GM19351 (cell line): ENCODE measurements around the gene XPNPEP2.

Experiments
- ATAC-seq: cut with Tn5 transposase; IDR thresholded peaks from one replicate; pipeline ENCODE4 v1.9.1; 2021; ENCODE audit warnings: mild to moderate bottlenecking, moderate library complexity; ENCODE audit not compliant: unreplicated experiment

The XPNPEP2 gene

DNA sequence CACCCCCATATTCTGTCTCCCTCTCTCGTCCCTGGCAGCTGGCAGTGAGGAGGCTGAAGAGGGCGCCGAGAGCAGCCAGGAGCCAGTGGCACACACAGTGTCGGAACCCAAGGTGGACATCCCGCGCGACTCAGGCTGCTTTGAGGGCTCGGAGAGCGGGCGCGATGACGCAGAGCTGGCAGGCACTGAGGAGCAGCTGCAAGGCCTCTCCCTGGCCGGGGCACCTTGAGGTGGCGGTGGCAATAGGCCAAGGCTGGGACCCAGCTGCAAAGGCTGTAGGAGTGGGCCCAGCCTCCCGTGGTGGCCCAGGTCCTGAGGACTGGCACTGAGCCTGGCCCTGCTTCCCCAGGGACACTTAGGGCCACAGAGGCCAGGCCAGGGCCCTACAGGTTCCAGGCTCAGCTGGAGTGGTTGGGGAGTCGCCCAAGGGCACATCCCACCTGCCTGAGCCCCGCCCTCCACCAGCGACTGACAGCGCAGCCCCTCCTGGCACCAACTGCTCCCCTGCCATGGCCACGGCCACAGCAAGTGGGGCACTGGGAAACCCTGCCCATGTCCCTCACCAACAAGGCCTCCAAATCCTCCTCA, 54.9 kb downstream of the XPNPEP2 start:
- ATAC-seq = no peak

DNA sequence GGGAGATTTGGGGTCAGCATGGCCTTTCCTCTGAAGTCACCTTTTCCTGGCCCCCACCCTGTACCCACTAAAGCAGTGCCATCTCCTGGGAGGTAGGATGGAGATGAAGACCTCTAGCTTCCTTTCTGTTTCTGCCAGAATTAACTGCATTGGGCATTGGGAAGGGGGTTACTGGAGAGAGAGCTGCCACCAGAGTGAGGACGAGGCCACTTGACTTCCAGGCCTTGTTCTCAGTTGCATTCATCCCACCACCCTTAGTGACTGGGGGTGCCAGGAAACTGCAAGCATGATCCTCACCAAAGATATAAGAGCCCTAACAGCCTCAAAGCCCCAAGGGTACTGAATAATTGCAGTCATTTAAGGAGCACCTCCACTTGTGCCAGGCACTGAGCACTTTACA, 56.8 kb downstream of the XPNPEP2 start:
- ATAC-seq = no peak

DNA sequence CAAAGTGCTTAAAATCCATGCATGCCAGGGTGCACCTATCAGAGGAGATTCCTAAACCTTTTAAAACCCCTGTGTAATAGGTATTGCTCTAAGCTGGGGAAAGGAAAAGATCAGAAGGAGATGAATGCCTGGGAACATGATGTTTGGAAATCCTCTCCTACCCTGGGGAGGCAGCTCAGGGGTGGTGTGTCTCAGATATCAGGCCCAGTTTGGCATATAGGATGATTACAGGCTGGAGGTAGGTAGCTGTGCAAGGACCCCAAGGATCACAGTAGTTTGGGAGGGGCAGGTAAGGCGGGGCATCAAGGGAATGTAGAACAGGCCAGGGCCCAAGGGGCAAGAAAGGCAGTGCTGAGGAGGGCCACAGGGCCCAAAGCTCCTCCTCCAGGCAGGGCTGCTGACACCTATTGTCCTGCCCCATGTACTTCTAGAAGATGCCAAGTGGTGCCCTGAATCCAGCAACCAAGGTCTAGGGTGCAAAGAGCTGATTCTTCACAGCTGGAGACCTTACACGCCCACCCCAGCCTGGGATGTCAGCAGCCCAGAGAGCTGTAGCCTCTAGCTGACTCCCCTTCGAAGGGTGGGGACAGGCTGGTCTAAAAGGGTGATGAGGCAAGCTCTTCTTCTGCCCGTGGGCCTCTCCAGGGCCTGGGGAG, 58.6 kb downstream of the XPNPEP2 start:
- no peak for ATAC-seq

DNA sequence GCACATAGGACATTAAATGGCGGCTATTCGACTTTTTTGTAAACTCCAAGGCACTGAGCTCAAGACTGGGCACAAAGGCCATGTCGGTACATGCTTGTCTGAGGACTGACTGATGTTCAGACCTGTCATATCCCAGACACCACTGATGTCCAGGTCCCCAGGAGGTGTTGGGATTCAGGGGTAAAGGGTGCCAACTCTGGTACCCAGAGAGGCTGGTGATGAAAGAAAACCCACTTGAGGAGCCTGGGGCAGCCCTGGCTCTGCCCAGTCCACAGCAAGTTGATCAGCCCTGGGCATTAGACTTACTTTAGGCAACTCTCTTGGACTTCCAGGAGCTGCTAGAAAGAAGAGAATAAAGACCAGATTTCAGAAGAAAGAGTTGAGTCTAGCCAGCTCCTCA, 59.7 kb downstream of the XPNPEP2 start:
- no peak for ATAC-seq

DNA sequence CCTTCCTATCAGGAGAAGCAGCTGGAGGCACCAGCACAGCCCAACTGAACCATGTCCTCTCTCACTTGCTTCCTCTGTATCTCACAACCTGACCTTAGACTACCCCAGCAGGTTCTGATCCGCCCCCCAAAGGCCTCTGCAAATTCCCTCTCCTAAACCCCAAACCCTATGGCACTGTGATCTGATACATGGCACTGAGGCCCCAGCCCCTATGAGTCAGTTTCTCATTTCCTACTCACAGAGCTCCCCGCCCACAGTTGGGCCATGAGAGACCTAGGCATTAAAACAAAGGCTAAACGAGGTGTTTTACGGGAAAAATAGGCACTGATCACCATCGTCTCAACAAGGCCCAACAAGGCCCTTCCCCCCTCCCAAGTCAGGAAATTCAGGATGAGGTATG, 60.1 kb downstream of the XPNPEP2 start:
- no peak for ATAC-seq

DNA sequence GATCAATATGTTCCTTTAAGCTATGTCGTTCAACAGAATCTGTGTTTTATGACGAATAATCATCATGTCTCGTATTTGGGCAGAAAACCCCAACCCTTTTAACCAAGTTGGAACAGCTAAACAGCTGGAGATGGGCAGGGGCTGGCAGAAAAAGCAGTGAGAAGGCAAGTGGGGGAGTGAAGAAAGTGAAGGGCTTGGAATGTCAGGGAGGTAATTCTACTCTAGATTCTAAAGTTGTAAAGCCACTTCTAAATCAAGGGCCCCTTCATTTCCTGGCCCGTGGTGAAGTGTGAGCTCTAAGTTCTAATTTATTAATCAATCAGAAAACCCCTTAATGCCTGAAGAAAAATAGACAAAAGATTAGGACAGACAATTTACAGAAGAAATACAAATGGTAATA, 61.4 kb downstream of the XPNPEP2 start:
- no peak for ATAC-seq

DNA sequence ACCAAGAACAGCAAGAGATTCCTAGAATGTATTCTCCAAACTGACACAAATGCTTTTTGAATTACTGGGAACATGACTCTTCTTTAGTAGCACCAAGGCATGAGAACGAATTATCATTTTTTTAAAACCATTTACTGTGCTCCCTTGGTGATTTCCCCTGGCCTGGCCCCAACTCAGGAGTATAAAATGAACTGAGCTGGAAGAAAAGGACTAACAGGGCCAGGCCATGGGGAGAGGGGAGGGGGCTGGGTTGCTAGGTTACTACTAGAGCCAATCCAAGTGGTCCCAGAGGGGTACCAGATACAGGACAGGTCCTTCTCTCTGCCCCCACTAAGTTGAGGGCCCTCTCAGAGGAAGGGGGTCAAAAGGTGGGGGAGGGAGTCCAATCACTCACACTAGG, 64.1 kb downstream of the XPNPEP2 start:
- no peak for ATAC-seq

DNA sequence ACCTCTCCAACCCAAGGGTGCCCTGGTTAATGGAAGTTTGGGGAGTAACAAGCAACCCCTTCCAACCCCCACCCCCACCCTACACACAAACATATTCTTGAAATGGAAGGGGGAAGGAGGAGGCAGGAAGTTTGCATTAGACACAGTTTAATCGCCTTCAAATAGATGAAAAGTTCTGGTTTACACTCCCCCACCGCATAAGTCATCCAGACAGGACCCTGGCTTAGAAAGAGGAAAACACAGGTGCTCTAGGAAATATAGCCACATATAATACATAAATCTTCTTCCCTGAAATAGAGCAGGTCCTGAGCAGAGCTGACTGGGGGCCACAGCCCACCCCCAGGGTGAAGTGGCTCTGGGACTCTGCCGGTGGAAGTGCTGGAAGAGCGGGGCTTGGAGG, 66.0 kb downstream of the XPNPEP2 start:
- no peak for ATAC-seq

DNA sequence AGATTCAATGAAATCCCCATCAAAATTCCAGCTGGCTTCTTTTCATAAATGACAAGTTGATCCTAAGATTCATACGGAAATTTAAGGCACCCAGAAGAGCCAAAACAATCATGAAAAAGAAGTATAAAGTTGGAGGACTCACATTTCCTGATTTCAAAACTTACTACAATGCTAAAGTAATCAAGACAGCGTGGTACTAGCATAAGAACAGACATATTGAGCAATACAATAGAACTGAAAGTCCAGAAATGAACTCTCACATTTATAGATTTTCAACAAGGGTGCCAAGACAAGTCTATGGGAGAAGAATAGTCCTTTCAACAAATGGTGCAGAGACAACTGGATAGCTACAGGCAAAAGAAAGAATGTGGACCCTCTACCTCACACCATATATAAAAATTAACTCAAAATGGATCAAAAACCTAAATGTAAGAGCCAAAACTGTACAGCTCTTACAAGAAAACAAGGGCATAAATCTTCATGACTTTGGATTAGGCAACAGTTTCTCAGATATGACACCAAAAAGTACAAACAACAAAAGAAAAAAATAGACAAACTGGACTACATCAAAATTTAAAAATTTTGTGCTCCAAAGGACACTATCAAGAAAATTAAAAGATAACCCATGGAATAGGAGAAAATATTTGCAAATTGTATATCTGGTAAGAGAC, 69.5 kb downstream of the XPNPEP2 start:
- ATAC-seq = no peak

DNA sequence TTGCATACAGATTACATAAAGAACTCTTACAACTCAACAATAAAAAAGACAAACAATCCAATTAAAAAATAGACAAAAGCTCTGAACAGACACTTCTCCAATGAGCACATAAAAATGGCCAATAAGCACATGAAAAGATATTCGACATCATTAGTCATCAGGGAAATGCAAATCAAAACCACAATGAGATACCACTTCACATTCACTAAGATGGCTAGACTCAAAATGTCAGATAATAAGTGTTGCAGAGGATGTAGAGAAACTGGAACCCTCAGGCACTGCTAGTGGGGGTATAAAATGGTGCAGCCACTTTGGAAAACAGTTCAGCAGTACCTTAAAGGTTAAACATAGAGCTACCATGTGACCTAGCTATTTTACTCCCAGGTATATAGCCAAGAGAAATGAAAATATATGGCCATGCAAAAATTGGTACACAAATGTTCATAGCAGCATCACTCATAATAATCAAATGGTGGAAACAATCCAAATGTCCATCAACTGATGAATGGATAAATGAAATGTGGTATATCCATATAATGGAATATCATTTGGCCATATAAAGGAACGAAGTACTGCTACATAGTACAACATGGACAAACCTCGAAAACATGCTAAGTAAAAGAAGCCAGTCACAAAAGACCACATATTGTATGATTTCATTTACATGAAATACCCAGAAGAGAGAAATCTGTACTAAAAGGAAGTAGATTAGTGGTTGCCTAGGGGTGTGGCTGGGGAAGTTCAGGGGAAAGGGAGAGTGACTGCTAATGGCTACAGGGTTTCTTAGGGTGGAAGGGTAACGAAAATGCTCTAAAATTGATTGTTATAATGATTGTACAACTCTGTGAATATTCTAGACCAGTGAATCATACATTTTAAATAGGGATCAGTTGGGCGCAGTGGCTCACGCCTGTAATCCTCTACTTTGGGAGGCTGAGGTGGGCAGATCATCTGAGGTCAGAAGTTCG, 70.3 kb downstream of the XPNPEP2 start:
- ATAC-seq = no peak

DNA sequence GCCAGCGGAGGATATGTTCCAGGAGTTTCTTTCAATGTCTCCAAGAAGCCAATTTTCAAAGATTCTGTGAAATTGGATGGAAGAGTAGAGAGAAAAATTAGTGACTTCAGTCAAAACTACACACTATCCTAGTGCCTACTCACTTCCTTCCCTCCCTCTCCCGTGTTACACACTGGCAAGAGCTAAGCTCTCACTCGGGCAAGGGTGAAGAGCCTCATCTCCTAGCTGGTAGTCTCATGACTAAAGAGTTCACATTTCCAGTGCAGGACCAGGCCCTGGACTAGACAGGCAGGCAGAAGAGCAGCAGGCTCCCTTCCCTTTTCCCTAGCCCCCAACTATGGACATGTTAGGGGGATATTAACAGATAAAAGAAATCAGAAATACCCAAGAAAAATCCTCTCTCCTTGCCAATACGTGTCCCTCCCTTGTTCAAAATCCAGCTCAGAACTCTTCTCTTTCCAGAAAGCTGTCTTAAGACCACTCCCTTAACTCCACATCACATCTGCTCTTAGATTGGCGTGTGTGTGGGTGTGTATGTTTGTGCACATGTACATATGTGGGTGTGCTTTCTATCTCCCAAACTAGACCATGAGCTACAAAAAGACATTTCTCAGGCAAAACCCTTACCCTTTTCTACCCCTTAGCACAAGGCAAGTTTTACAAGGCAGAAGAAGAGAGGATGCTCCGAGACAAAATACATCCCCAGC, 75.0 kb downstream of the XPNPEP2 start:
- ATAC-seq = no peak

DNA sequence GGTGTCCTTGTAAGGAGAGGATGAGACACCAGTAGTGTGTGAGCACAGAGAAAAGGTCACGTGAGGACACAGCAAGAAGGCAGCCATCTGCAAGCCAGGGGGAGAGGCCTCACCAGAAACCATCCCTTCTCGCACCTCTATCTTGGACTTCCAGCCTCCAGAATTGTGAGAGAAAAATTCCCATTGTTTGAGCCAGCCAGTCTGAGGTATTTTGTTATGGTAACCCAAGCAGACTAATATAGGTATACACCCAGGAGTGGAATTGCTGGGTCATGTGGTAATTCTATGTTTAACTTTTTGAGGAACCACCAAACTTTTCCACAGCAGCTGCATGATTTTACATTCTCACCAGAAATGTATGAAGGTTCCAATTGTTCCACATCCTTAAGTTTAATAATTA, 79.3 kb downstream of the XPNPEP2 start:
- no peak for ATAC-seq
